Measurements from ENCODE around the gene ALPK3. TPM values are rescaled to one million over a fixed set of nuclear protein-coding genes. Genes with fewer than 3 reads are reported as not detected.

Gene ALPK3
- total and polyA plus RNA-seq, 10 of the 15 experiments (the other 5 are each of a cell fraction or from before 2014, with no cell fraction given): under 0.01 to 0.05 (median 0.02) TPM; not detected in 6

DNA sequence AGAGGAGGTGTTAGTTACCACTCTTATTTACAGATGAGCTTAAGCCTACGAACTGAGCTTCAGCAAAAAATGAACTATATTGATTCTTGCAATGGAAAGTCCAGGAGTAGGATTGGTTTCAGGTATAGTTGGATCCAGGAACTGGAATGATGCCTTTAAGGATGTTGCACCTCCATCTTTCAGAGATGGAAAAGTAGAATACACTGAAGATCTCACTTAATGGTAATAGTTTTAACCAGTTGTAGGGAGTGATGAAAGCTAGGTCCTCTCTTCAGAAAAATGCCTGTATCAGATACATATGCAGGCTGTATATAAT lies 69.8 kb downstream of the ALPK3 start (continued):
- TF ChIP-seq TCF7 (IDR thresholded peaks at IDR 0.05; ENCODE audit: borderline replicate concordance) (no peak), ZNF207 (IDR thresholded peaks at IDR 0.05; ENCODE audit: borderline replicate concordance) (no peak)

DNA sequence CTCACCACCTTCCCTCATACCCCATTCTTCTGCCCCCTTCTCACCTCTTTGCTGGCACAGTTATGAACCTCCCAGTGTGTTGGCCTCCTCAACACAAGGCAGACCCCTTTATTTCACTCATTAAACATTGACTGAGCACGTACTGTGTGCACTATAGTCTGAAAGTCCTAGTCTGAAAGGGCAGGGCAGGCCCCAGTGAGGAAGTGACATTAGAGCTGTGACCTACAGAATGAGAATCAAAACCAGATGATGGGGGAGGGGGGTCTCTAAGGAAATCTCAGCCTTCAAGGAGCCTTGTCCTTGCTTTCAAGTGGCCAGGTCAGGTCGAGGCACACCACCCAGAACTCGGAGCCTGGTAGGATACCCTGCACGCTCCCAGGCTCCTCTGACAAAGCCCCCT lies 70.8 kb downstream of the ALPK3 start:
- Histone ChIP-seq H4K20me1 (ENCODE audit: control insufficient read depth, insufficient read depth) (no peaks in the 10 kb centered on the region), H3K4me3 (no peak overlapping the region), H3K9me3 (replicated peaks; ENCODE audit: control insufficient read depth, insufficient read depth, low read length) (no peaks in the 10 kb centered on the region), H3K36me3 (ENCODE audit: control insufficient read depth in 2 of 2, insufficient read depth in 2 of 2, low read length in 1 of 2) (no peaks in the 10 kb centered on the region), H3K27ac (ENCODE audit: control insufficient read depth, insufficient read depth) (no peak overlapping the region), H3K9ac (ENCODE audit: control insufficient read depth, insufficient read depth, low read length) (no peak overlapping the region), H2AFZ (ENCODE audit: control insufficient read depth, low read depth, low read length) (peak overlapping the region; percentile 55; the same call in 1 of the 2 replicates), H3K79me2 (ENCODE audit: control insufficient read depth, insufficient read depth, low read length) (no peaks in the 10 kb centered on the region), H3K4me1 (ENCODE audit: control insufficient read depth, insufficient read depth, low read length) (peaks cover 3% of the 10 kb centered on the region; the same call in 1 of the 2 replicates), H3K27me3 (replicated peaks in 1 of 2; ENCODE audit: control insufficient read depth in 2 of 2, insufficient read depth in 2 of 2, low read length in 1 of 2) (no peaks in the 10 kb centered on the region), H3K4me2 (ENCODE audit: control insufficient read depth, insufficient read depth) (no peak overlapping the region)
- ChIA-PET RAD21 (ENCODE audit: unreplicated experiment) (no interaction called here), POLR2A (no interaction called here), CTCF (interaction anchor here (1.1 kb wide), 1 partner anchor 10 kb away, joined by 4 read pairs; no protein-coding TSS in a partner anchor), SMC1A (ENCODE audit: uncharacterized antibody, unreplicated experiment) (no interaction called here)
- FAIRE-seq (no peak), ATAC-seq (peak; percentile 47; the same call in 2 of the 3 replicates), DNase-seq (ENCODE audit: low read depth, low spot score) (no peak)
- TF ChIP-seq, protein P1, sequence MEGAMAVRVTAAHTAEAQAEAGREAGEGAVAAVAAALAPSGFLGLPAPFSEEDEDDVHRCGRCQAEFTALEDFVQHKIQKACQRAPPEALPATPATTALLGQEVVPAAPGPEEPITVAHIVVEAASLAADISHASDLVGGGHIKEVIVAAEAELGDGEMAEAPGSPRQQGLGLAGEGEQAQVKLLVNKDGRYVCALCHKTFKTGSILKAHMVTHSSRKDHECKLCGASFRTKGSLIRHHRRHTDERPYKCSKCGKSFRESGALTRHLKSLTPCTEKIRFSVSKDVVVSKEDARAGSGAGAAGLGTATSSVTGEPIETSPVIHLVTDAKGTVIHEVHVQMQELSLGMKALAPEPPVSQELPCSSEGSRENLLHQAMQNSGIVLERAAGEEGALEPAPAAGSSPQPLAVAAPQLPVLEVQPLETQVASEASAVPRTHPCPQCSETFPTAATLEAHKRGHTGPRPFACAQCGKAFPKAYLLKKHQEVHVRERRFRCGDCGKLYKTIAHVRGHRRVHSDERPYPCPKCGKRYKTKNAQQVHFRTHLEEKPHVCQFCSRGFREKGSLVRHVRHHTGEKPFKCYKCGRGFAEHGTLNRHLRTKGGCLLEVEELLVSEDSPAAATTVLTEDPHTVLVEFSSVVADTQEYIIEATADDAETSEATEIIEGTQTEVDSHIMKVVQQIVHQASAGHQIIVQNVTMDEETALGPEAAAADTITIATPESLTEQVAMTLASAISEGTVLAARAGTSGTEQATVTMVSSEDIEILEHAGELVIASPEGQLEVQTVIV (IDR thresholded peaks at IDR 0.05; ENCODE audit: borderline replicate concordance, partially characterized antibody): no peak
- TF ChIP-seq, protein P2, sequence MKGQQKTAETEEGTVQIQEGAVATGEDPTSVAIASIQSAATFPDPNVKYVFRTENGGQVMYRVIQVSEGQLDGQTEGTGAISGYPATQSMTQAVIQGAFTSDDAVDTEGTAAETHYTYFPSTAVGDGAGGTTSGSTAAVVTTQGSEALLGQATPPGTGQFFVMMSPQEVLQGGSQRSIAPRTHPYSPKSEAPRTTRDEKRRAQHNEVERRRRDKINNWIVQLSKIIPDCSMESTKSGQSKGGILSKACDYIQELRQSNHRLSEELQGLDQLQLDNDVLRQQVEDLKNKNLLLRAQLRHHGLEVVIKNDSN (IDR thresholded peaks at IDR 0.05; ENCODE audit: borderline replicate concordance, extremely low read length, insufficient read depth, low read depth, low read length): no peak
- no peak for TF ChIP-seq MEF2A (IDR thresholded peaks at IDR 0.05; ENCODE audit: insufficient read depth, low read depth, low read length)
- TF ChIP-seq SRF (IDR thresholded peaks at IDR 0.05; ENCODE audit: low read depth in 2 of 2, low read length in 2 of 2): no peak
- peak; percentile 66; the same call in 1 of the 2 replicates for TF ChIP-seq SPI1 (IDR thresholded peaks at IDR 0.05; ENCODE audit: borderline replicate concordance, insufficient read depth, low read depth, low read length)
- TF ChIP-seq, protein P3, sequence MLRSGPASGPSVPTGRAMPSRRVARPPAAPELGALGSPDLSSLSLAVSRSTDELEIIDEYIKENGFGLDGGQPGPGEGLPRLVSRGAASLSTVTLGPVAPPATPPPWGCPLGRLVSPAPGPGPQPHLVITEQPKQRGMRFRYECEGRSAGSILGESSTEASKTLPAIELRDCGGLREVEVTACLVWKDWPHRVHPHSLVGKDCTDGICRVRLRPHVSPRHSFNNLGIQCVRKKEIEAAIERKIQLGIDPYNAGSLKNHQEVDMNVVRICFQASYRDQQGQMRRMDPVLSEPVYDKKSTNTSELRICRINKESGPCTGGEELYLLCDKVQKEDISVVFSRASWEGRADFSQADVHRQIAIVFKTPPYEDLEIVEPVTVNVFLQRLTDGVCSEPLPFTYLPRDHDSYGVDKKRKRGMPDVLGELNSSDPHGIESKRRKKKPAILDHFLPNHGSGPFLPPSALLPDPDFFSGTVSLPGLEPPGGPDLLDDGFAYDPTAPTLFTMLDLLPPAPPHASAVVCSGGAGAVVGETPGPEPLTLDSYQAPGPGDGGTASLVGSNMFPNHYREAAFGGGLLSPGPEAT (IDR thresholded peaks at IDR 0.05; ENCODE audit: low read depth): no peak
- no peak for TF ChIP-seq CBX5 (IDR thresholded peaks at IDR 0.05; ENCODE audit: low read depth)
- TF ChIP-seq NR2C2 (IDR thresholded peaks at IDR 0.05; ENCODE audit: borderline replicate concordance, control insufficient read depth, insufficient read length, low read depth): no peak
- TF ChIP-seq, protein P4, sequence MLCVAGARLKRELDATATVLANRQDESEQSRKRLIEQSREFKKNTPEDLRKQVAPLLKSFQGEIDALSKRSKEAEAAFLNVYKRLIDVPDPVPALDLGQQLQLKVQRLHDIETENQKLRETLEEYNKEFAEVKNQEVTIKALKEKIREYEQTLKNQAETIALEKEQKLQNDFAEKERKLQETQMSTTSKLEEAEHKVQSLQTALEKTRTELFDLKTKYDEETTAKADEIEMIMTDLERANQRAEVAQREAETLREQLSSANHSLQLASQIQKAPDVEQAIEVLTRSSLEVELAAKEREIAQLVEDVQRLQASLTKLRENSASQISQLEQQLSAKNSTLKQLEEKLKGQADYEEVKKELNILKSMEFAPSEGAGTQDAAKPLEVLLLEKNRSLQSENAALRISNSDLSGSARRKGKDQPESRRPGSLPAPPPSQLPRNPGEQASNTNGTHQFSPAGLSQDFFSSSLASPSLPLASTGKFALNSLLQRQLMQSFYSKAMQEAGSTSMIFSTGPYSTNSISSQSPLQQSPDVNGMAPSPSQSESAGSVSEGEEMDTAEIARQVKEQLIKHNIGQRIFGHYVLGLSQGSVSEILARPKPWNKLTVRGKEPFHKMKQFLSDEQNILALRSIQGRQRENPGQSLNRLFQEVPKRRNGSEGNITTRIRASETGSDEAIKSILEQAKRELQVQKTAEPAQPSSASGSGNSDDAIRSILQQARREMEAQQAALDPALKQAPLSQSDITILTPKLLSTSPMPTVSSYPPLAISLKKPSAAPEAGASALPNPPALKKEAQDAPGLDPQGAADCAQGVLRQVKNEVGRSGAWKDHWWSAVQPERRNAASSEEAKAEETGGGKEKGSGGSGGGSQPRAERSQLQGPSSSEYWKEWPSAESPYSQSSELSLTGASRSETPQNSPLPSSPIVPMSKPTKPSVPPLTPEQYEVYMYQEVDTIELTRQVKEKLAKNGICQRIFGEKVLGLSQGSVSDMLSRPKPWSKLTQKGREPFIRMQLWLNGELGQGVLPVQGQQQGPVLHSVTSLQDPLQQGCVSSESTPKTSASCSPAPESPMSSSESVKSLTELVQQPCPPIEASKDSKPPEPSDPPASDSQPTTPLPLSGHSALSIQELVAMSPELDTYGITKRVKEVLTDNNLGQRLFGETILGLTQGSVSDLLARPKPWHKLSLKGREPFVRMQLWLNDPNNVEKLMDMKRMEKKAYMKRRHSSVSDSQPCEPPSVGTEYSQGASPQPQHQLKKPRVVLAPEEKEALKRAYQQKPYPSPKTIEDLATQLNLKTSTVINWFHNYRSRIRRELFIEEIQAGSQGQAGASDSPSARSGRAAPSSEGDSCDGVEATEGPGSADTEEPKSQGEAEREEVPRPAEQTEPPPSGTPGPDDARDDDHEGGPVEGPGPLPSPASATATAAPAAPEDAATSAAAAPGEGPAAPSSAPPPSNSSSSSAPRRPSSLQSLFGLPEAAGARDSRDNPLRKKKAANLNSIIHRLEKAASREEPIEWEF (IDR thresholded peaks at IDR 0.05; ENCODE audit: insufficient replicate concordance, low read depth, low read length): no peak
- WGBS (ENCODE audit: insufficient coverage, insufficient replicate concordance, low lambda C conversion rate, missing lambda C conversion rate): 4% methylated on average over 4 of the region's 4 CpGs
- in situ Hi-C loops (cut with MboI) (no loop called here), intact Hi-C loops (cut with micrococcal nuclease; ENCODE audit: unreplicated experiment) (no loop called here)
- no TSS peak for BruUV-seq (replicated peaks)

Measured in GM12878 (cell line).